Motor neuron (in vitro differentiated cells): ENCODE data around the gene KRTAP17-1. TPM values are rescaled to one million over a fixed set of nuclear protein-coding genes. Genes with fewer than 3 reads are reported as not detected.
"Not testable (repeated sequence)": the region's sequence is repeated elsewhere in the genome, so short reads cannot be mapped to it uniquely, and the experiment has no call there.

ENCODE experiments used
- ATAC-seq, 8 experiments: fragments of 200-7000 bp; cut with Tn5 transposase; replicated peaks in 6 of 8; 2 replicates each; pipeline ENCODE4 v1.8.0; 2021; ENCODE audit warnings: mild to moderate bottlenecking in 8 of 8, moderate library complexity in 8 of 8
- H3K27ac ChIP-seq, 2 donors: fragments of 250-450 bp; sonication (Bioruptor Pico); 2 replicates each; pipeline ENCODE4 v1.9.0; 2021; ENCODE audit warnings: antibody characterized with exemption in 2 of 2, mild to moderate bottlenecking in 2 of 2, moderate library complexity in 1 of 2
- H3K4me1 ChIP-seq, 2 donors: fragments of 250-450 bp; sonication (Bioruptor Pico); replicated peaks in 1 of 2; 2 replicates each; pipeline ENCODE4 v1.6.1; 2021; ENCODE audit warnings: antibody characterized with exemption in 2 of 2, mild to moderate bottlenecking in 2 of 2, moderate library complexity in 1 of 2
- H3K4me3 ChIP-seq, 5 donors: fragments of 250-450 bp; sonication (Bioruptor Pico); 2 replicates each; pipeline ENCODE4 v1.9.0; 2021; ENCODE audit warnings: antibody characterized with exemption in 5 of 5, mild to moderate bottlenecking in 5 of 5, moderate library complexity in 4 of 5
- whole genome bisulfite sequencing, 10 experiments: fragments of 450-650 bp; shearing (Covaris generic); methylation state at CpG; one replicate each; pipeline ENCODE4 v1.0.0; 2022; 5-methylcytosine and 5-hydroxymethylcytosine counted together
- in situ Hi-C, 9 experiments: fragments of 400-800 bp; cut with MboI; loops; one replicate each; pipeline ENCODE4 v1.15.0; 2021; ENCODE audit warnings: low sequenced_read_pairs in 9 of 9, low pct_unique_long_range_greater_than_20kb in 2 of 9; ENCODE audit not compliant: unreplicated experiment in 9 of 9
- total RNA-seq, 8 experiments: library from RNA; unstranded; fragments of 300-600 nt; gene quantifications; 2 replicates each; pipeline versions ENCODE4 v1.2.3 to v1.2.4, GENCODE V29; 2022

KRTAP17-1 gene
- total RNA-seq, 8 experiments from 2014 or later = 0.57 TPM; not detected in 7

GRCh38 chr17:41287050-41287449, 28.5 kb downstream of the KRTAP17-1 start:
- WGBS, 10 experiments = 63 to 96% (median 78%) methylated on average over 1 to 3 of the region's 3 CpGs; no CpG with 5 or more reads in 1 of the 10 experiments
- ATAC-seq = no peak
- no peak overlapping the region for H3K27ac ChIP-seq

GRCh38 chr17:41284546-41284945, 31.0 kb downstream of the KRTAP17-1 start:
- no peaks in the 10 kb centered on the region for H3K4me1 ChIP-seq
- in situ Hi-C loops = no loop called here
- H3K4me3 ChIP-seq = no peak overlapping the region
- no peak for ATAC-seq
- 0 to 100% (median 52%) methylated on average over 1 to 2 of the region's 2 CpGs; no CpG with 5 or more reads in 3 of the 10 experiments for WGBS, 10 experiments
- H3K27ac ChIP-seq = no peak overlapping the region

More at GRCh38 chr17:41287050-41287449, 28.5 kb downstream of the KRTAP17-1 start:
- no peaks in the 10 kb centered on the region for H3K4me1 ChIP-seq
- in situ Hi-C loops = no loop called here
- no peak overlapping the region for H3K4me3 ChIP-seq

GRCh38 chr17:41284043-41284442, 31.5 kb downstream of the KRTAP17-1 start:
- peak in 1 of 8 experiments; percentile 19 for ATAC-seq
- no peak overlapping the region for H3K4me3 ChIP-seq
- H3K27ac ChIP-seq = no peak overlapping the region
- in situ Hi-C loops = no loop called here
- no peaks in the 10 kb centered on the region for H3K4me1 ChIP-seq
- 0 to 95% (median 72%) methylated on average over 1 to 3 of the region's 3 CpGs for WGBS, 10 experiments

- ATAC-seq = no peak
- no peak overlapping the region for H3K27ac ChIP-seq
- 14 to 93% (median 73%) methylated on average over 1 to 3 of the region's 3 CpGs; no CpG with 5 or more reads in 2 of the 10 experiments for WGBS, 10 experiments
- H3K4me3 ChIP-seq = no peak overlapping the region
- in situ Hi-C loops = no loop called here
- no peaks in the 10 kb centered on the region for H3K4me1 ChIP-seq
Measured at GRCh38 chr17:41278176-41278955, 37.1 kb downstream of the KRTAP17-1 start.

GRCh38 chr17:41275648-41276190, 39.8 kb downstream of the KRTAP17-1 start, which contains the start of gene KRTAP9-7:
Gene KRTAP9-7 (plus strand): TSS chr17:41275698. CDS start chr17:41275698, 0 bp downstream.
- not testable (repeated sequence) for H3K4me1 ChIP-seq, ATAC-seq
- 100% methylated on average over 2 of the region's 3 CpGs; no CpG with 5 or more reads in 9 of the 10 experiments for WGBS, 10 experiments

GRCh38 chr17:41271858-41272257, 43.7 kb downstream of the KRTAP17-1 start:
- in situ Hi-C loops = no loop called here
- no peak for ATAC-seq
- Histone ChIP-seq H3K27ac (no peak overlapping the region), H3K4me1 (no peaks in the 10 kb centered on the region), H3K4me3 (no peak overlapping the region)
- 0 to 80% (median 38%) methylated on average over 1 of the region's 1 CpG; no CpG with 5 or more reads in 5 of the 10 experiments for WGBS, 10 experiments

More at GRCh38 chr17:41275648-41276190, 39.8 kb downstream of the KRTAP17-1 start, which contains the start of gene KRTAP9-7:
- in situ Hi-C loops, H3K4me3 ChIP-seq, H3K27ac ChIP-seq: not testable (repeated sequence)

GRCh38 chr17:41271323-41271722, 44.2 kb downstream of the KRTAP17-1 start:
- H3K27ac ChIP-seq, H3K4me3 ChIP-seq, in situ Hi-C loops, H3K4me1 ChIP-seq, ATAC-seq: not testable (repeated sequence)
- WGBS, 10 experiments = no CpG with 5 or more reads among the region's 1 CpG

GRCh38 chr17:41267711-41268110, 47.8 kb downstream of the KRTAP17-1 start:
- H3K4me1 ChIP-seq = no peaks in the 10 kb centered on the region
- H3K4me3 ChIP-seq = no peak overlapping the region
- whole genome bisulfite sequencing, 10 experiments = 75 to 100% (median 79%) methylated on average over 1 to 3 of the region's 3 CpGs; no CpG with 5 or more reads in 7 of the 10 experiments
- H3K27ac ChIP-seq = no peak overlapping the region
- no peak for ATAC-seq
- in situ Hi-C loops = no loop called here

- 20 to 83% (median 40%) methylated on average over 1 to 2 of the region's 2 CpGs; no CpG with 5 or more reads in 1 of the 10 experiments for WGBS, 10 experiments
- in situ Hi-C loops = no loop called here
- Histone ChIP-seq H3K27ac (no peak within 1 kb of the TSS), H3K4me1 (no peaks in the 10 kb centered on the region), H3K4me3 (no peak within 1 kb of the TSS)
- no peak for ATAC-seq
Measured at GRCh38 chr17:41265078-41265477, 50.4 kb downstream of the KRTAP17-1 start, which contains the start of gene KRTAP9-6. Gene KRTAP9-6 (plus strand): TSS chr17:41265378. CDS start chr17:41265378, 0 bp downstream.

Other genes with a start within 250 kb of the KRTAP17-1 start
- gene KRTAP2-4, start 249.8 kb downstream of the KRTAP17-1 start, total RNA-seq = not detected
- gene KRTAP4-7, start 231.6 kb downstream of the KRTAP17-1 start, total RNA-seq = under 1 TPM in 1 of 8 experiments, not detected in 7; 0.52 TPM
- under 1 TPM in 2 of 8 experiments, not detected in 6; 0.25 to 0.33 TPM for gene KRTAP4-8, start 217.6 kb downstream of the KRTAP17-1 start, total RNA-seq
- gene KRTAP4-16, start 213.5 kb downstream of the KRTAP17-1 start, total RNA-seq = under 1 TPM in 1 of 8 experiments, not detected in 7; 0.47 TPM
- under 1 TPM in 3 of 8 experiments, not detected in 5; 0.33 to 0.41 (median 0.38) TPM for gene KRTAP4-9, start 210.3 kb downstream of the KRTAP17-1 start, total RNA-seq
- gene KRTAP4-11, start 197.3 kb downstream of the KRTAP17-1 start, total RNA-seq = under 1 TPM in 2 of 8 experiments, not detected in 6; 0.18 to 0.38 TPM
- under 1 TPM in 2 of 8 experiments, not detected in 6; 0.38 to 0.41 TPM for gene KRTAP4-12, start 191.5 kb downstream of the KRTAP17-1 start, total RNA-seq
- gene KRTAP4-6, start 175.2 kb downstream of the KRTAP17-1 start, total RNA-seq = under 1 TPM in 2 of 8 experiments, not detected in 6; 0.17 to 0.47 TPM
- not detected for gene KRTAP4-5, start 165.9 kb downstream of the KRTAP17-1 start, total RNA-seq
- under 1 TPM in 1 of 8 experiments, not detected in 7; 0.18 TPM for gene KRTAP4-4, start 155.0 kb downstream of the KRTAP17-1 start, total RNA-seq
- not detected for gene KRTAP4-3, start 147.5 kb downstream of the KRTAP17-1 start, total RNA-seq
- not detected for gene KRTAP4-2, start 137.5 kb downstream of the KRTAP17-1 start, total RNA-seq
- gene KRTAP4-1, start 130.8 kb downstream of the KRTAP17-1 start, total RNA-seq = not detected
- gene KRTAP9-1, start 125.8 kb downstream of the KRTAP17-1 start, total RNA-seq = not detected
- gene KRTAP9-2, start 89.1 kb downstream of the KRTAP17-1 start, total RNA-seq = under 1 TPM in 1 of 8 experiments, not detected in 7; 0.85 TPM
- under 1 TPM in 1 of 8 experiments, not detected in 7; 0.21 TPM for gene KRTAP9-3, start 83.3 kb downstream of the KRTAP17-1 start, total RNA-seq
- gene KRTAP9-8, start 77.7 kb downstream of the KRTAP17-1 start, total RNA-seq = not detected
- gene KRTAP9-4, start 66.0 kb downstream of the KRTAP17-1 start, total RNA-seq = not detected
- under 1 TPM in 1 of 8 experiments, not detected in 7; 0.28 TPM for gene KRTAP9-9, start 60.3 kb downstream of the KRTAP17-1 start, total RNA-seq
- not detected for gene KRTAP9-6, start 50.3 kb downstream of the KRTAP17-1 start, total RNA-seq
- gene KRTAP9-7, start 40.0 kb downstream of the KRTAP17-1 start, total RNA-seq = under 1 TPM in 1 of 8 experiments, not detected in 7; 0.45 TPM
- under 1 TPM in 1 of 8 experiments, not detected in 7; 0.57 TPM for gene KRTAP29-1, start 12.9 kb downstream of the KRTAP17-1 start, total RNA-seq
- under 1 TPM in 4 of 8 experiments, not detected in 4; 0.17 to 1.00 (median 0.27) TPM for gene KRTAP16-1, start 6.4 kb downstream of the KRTAP17-1 start, total RNA-seq
- gene KRT33A, start 35.1 kb upstream of the KRTAP17-1 start, total RNA-seq = not detected
- gene KRT33B, start 54.1 kb upstream of the KRTAP17-1 start, total RNA-seq = under 1 TPM in 1 of 8 experiments, not detected in 7; 0.13 TPM
- gene KRT34, start 66.6 kb upstream of the KRTAP17-1 start, total RNA-seq = under 1 TPM in 2 of 8 experiments, not detected in 6; 0.14 TPM
- gene KRT31, start 81.9 kb upstream of the KRTAP17-1 start, total RNA-seq = under 1 TPM in 2 of 8 experiments, not detected in 6; 0.32 to 0.38 TPM
- gene KRT37, start 108.9 kb upstream of the KRTAP17-1 start, total RNA-seq = under 1 TPM in 3 of 8 experiments, not detected in 5; 0.05 to 0.41 (median 0.33) TPM
- under 1 TPM in 3 of 8 experiments, not detected in 5; 0.11 to 0.92 (median 0.71) TPM for gene KRT38, start 125.3 kb upstream of the KRTAP17-1 start, total RNA-seq
- under 1 TPM in 1 of 8 experiments, not detected in 7; 0.05 TPM for gene KRT32, start 151.7 kb upstream of the KRTAP17-1 start, total RNA-seq
- under 1 TPM in 4 of 8 experiments, not detected in 4; 0.09 to 0.24 (median 0.17) TPM for gene KRT35, start 165.4 kb upstream of the KRTAP17-1 start, total RNA-seq
- gene KRT36, start 174.2 kb upstream of the KRTAP17-1 start, total RNA-seq = under 1 TPM in 2 of 8 experiments, not detected in 6; 0.19 to 0.25 TPM
- 1 to 10 TPM in 1 of 8 experiments, under 1 TPM in 3, not detected in 4; 0.32 to 1.9 (median 0.67) TPM for gene KRT13, start 189.9 kb upstream of the KRTAP17-1 start, total RNA-seq
- gene KRT15, start 203.2 kb upstream of the KRTAP17-1 start, total RNA-seq = 1 to 10 TPM in 2 of 8 experiments, under 1 TPM in 5, not detected in 1; 0.11 to 4.0 (median 0.25) TPM
- 1 to 10 TPM in 3 of 8 experiments, under 1 TPM in 3, not detected in 2; 0.29 to 6.2 (median 0.86) TPM for gene KRT19, start 212.6 kb upstream of the KRTAP17-1 start, total RNA-seq